ENCODE data around the gene CD55. TPM values are rescaled to one million over a fixed set of nuclear protein-coding genes. Genes with fewer than 3 reads are reported as not detected.

CD55 gene
- total RNA-seq, 1 donor from 2014 or later: 356 TPM

GRCh38 chr1:207280706-207281105 lies 40.8 kb upstream of the CD55 start:
- Histone ChIP-seq H3K36me3 (no peaks in the 10 kb centered on the region), H3K9me3 (no peaks in the 10 kb centered on the region), H3K4me3 (no peak overlapping the region), H3K27me3 (ENCODE audit: low read depth) (no peaks in the 10 kb centered on the region), H3K4me1 (no peaks in the 10 kb centered on the region), H3K27ac (no peak overlapping the region)
- DNase-seq: no peak
- no peak for ATAC-seq
- no peak for TF ChIP-seq CTCF (IDR thresholded peaks at IDR 0.05)
- intact Hi-C loops (cut with DNase I): no loop called here

- no peak for ATAC-seq
- Histone ChIP-seq H3K9me3 (no peaks in the 10 kb centered on the region), H3K27ac (no peak overlapping the region), H3K27me3 (ENCODE audit: low read depth) (no peaks in the 10 kb centered on the region), H3K36me3 (no peaks in the 10 kb centered on the region), H3K4me3 (no peak overlapping the region), H3K4me1 (no peaks in the 10 kb centered on the region)
- intact Hi-C loops (cut with DNase I): no loop called here
- no peak for TF ChIP-seq CTCF (IDR thresholded peaks at IDR 0.05)
- DNase-seq: no peak
Measured at GRCh38 chr1:207282058-207282457, 39.4 kb upstream of the CD55 start.

- no peak overlapping the region for H3K4me3 ChIP-seq
- TF ChIP-seq CTCF (IDR thresholded peaks at IDR 0.05): no peak
- H3K36me3 ChIP-seq: no peaks in the 10 kb centered on the region
- ATAC-seq (no peak), DNase-seq (no peak)
- no peak overlapping the region for H3K27ac ChIP-seq
- no peaks in the 10 kb centered on the region for H3K4me1 ChIP-seq
- no peaks in the 10 kb centered on the region for H3K9me3 ChIP-seq
- no peaks in the 10 kb centered on the region for H3K27me3 ChIP-seq (ENCODE audit: low read depth)
- intact Hi-C loops (cut with DNase I): no loop called here
Measured at GRCh38 chr1:207282496-207283380, 38.7 kb upstream of the CD55 start.

GRCh38 chr1:207283421-207283820 lies 38.1 kb upstream of the CD55 start:
- H3K27ac ChIP-seq: no peak overlapping the region
- no peaks in the 10 kb centered on the region for H3K4me1 ChIP-seq
- ATAC-seq (no peak), DNase-seq (no peak)
- H3K9me3 ChIP-seq: no peaks in the 10 kb centered on the region
- intact Hi-C loops (cut with DNase I): no loop called here
- H3K4me3 ChIP-seq: no peak overlapping the region
- TF ChIP-seq CTCF (IDR thresholded peaks at IDR 0.05): no peak
- H3K36me3 ChIP-seq: no peaks in the 10 kb centered on the region
- no peaks in the 10 kb centered on the region for H3K27me3 ChIP-seq (ENCODE audit: low read depth)

- Histone ChIP-seq H3K9me3 (no peaks in the 10 kb centered on the region), H3K27me3 (ENCODE audit: low read depth) (no peaks in the 10 kb centered on the region), H3K27ac (no peak overlapping the region), H3K36me3 (no peaks in the 10 kb centered on the region), H3K4me3 (no peak overlapping the region), H3K4me1 (no peaks in the 10 kb centered on the region)
- intact Hi-C loops (cut with DNase I): no loop called here
- ATAC-seq (no peak), DNase-seq (no peak)
- TF ChIP-seq CTCF (IDR thresholded peaks at IDR 0.05): no peak
Measured at GRCh38 chr1:207284209-207284897, 37.1 kb upstream of the CD55 start.
